Ovary (tissue), 9 donors: ENCODE data around the gene SFSWAP. TPM values are rescaled to one million over a fixed set of nuclear protein-coding genes. Genes with fewer than 3 reads are reported as not detected.

Experiments used
- DNase-seq, 5 donors: peaks; one replicate each; pipeline ENCODE4 v3.0.0-alpha.2; 2019 to 2020
- H3K27ac ChIP-seq, 2 donors: fragments of 200-600 bp; one replicate each; pipeline versions ENCODE4 v1.5.1 to v1.8.0; 2019 to 2022
- H3K27me3 ChIP-seq: fragments of 200-600 bp; one replicate; pipeline ENCODE4 v1.8.0; 2022
- H3K36me3 ChIP-seq: fragments of 200-600 bp; sonication (generic); one replicate; pipeline ENCODE4 v1.5.1; 2019
- H3K4me1 ChIP-seq: one replicate; pipeline ENCODE4 v1.8.1; 2013; ENCODE audit warnings: mild to moderate bottlenecking, moderate library complexity; ENCODE audit not compliant: insufficient read depth
- H3K4me3 ChIP-seq: fragments of 200-600 bp; sonication (generic); one replicate; pipeline ENCODE4 v1.5.1; 2017
- H3K9me3 ChIP-seq, 2 donors: fragments of 200-600 bp in 1 of 2; sonication (generic) in 1 of 2; one replicate each; pipeline versions ENCODE4 v1.5.1 to v1.8.1; 2013 to 2019; ENCODE audit warnings: mild to moderate bottlenecking in 1 of 2, moderate library complexity in 1 of 2
- EP300 ChIP-seq: sonication (generic); formaldehyde crosslinking; IDR thresholded peaks from one replicate; pipeline ENCODE4 v1.6.1; 2017; ENCODE audit warnings: antibody characterized with exemption
- POLR2A ChIP-seq: fragments of 450-650 bp; IDR thresholded peaks from one replicate; pipeline ENCODE4 v1.6.1; 2017; ENCODE audit warnings: antibody characterized with exemption, mild to moderate bottlenecking, moderate library complexity
- WGBS, 3 donors: extraction: QIAGEN DNeasy Blood & Tissue Kit in 1 of 3; methylation state at CpG; one replicate each; pipeline versions ENCODE4 v1.1.5 to v1.1.7; 2013 to 2017; 5-methylcytosine and 5-hydroxymethylcytosine counted together
- intact Hi-C, 4 donors: fragments of 100-400 bp; cut with DNase I; formaldehyde crosslinking; loops; one replicate each; pipeline versions ENCODE4 v1.11.0 to v1.15.1; 2022 to 2023
- polyA plus RNA-seq, 2 donors: library from polyadenylated mRNA; stranded (reverse); fragments of 200-250 nt in 1 of 2; fragments of 350-450 nt in 1 of 2; fragmentation: Illumina TruSeq in 1 of 2; extraction: RNeasy Lipid Tissue Mini Kit (QIAGEN cat#74804) in 1 of 2; gene quantifications; one replicate each; pipeline ENCODE4 v1.2.3, GENCODE V29; 2013 to 2014
- total RNA-seq, 7 donors: library from RNA; depleted of rRNA in 2 of 7; stranded (reverse); fragments of >200 nt in 2 of 7; fragmentation: NEBNext Ultra II Directional in 3 of 7; extraction: Animal tissue kit (Norgen Biotek cat#: 25700) in 3 of 7; gene quantifications; one replicate each; pipeline versions ENCODE4 v1.1.0 to v1.2.4, GENCODE V29; 2016 to 2023
- TF ChIP-seq, protein P1 (sequence below), 3 donors: fragments of 450-650 bp in 2 of 3; fragments of 200-600 bp in 1 of 3; IDR thresholded peaks; one replicate each; pipeline versions ENCODE4 v1.5.1 to v1.8.0; 2016 to 2022; ENCODE audit warnings: antibody characterized with exemption in 3 of 3, mild to moderate bottlenecking in 1 of 3
- donor health status: DM: no; HTN: no; CAD: no; lungs with moderate emphysema.
- donor health status: DM: no; HTN: no; CAD: no.
- donor health status: Bipolar disorder and iron deficiency.
- donor health status: DM: yes; HTN: yes; CAD: no.
- donor health status: DM: no; HTN: no; CAD: no.
- donor health status: DM: yes; HTN: yes; CAD: no.

SFSWAP gene
- total and polyA plus RNA-seq, 9 donors: 27.6 to 54.4 (median 42.5) TPM

DNA sequence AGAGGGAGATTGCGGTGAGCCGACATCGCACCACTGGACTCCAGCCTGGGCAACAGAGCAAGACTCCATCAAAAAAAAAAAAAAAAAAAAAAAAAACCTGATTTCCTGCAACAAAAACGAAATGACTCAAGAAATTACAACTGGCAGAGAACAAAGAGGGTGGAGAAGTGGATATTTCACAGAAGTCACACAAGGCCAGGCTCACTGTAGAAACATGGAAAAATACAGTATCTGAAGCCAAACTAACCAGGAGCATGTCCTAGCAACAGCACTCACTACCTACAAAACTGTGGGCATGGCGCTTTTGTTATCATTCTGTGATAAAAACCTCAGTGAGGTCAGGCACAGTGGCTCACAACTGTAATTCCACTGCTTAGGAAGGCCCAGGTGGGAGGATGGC, 105.6 kb downstream of the SFSWAP start:
- H3K4me3 ChIP-seq: no peak overlapping the region
- H3K27ac ChIP-seq: no peak overlapping the region
- DNase-seq: no peak
- no peak for TF ChIP-seq EP300
- no peak for TF ChIP-seq POLR2A
- TF ChIP-seq, protein P1, sequence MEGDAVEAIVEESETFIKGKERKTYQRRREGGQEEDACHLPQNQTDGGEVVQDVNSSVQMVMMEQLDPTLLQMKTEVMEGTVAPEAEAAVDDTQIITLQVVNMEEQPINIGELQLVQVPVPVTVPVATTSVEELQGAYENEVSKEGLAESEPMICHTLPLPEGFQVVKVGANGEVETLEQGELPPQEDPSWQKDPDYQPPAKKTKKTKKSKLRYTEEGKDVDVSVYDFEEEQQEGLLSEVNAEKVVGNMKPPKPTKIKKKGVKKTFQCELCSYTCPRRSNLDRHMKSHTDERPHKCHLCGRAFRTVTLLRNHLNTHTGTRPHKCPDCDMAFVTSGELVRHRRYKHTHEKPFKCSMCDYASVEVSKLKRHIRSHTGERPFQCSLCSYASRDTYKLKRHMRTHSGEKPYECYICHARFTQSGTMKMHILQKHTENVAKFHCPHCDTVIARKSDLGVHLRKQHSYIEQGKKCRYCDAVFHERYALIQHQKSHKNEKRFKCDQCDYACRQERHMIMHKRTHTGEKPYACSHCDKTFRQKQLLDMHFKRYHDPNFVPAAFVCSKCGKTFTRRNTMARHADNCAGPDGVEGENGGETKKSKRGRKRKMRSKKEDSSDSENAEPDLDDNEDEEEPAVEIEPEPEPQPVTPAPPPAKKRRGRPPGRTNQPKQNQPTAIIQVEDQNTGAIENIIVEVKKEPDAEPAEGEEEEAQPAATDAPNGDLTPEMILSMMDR (IDR thresholded peaks at IDR 0.05): no peak
- H3K36me3 ChIP-seq: no peaks in the 10 kb centered on the region
- H3K4me1 ChIP-seq: no peaks in the 10 kb centered on the region
- WGBS, 3 donors: 69 to 77% (median 71%) methylated on average over 5 of the region's 5 CpGs
- no peaks in the 10 kb centered on the region for H3K9me3 ChIP-seq
- intact Hi-C loops: no loop called here
- H3K27me3 ChIP-seq: no peaks in the 10 kb centered on the region

GRCh38 chr12:131817241-131817640, 106.4 kb downstream of the SFSWAP start:
- Histone ChIP-seq H3K27ac (no peak overlapping the region), H3K9me3 (no peaks in the 10 kb centered on the region), H3K4me1 (no peaks in the 10 kb centered on the region), H3K4me3 (no peak overlapping the region), H3K27me3 (no peaks in the 10 kb centered on the region), H3K36me3 (no peaks in the 10 kb centered on the region)
- 86 to 89% (median 86%) methylated on average over 19 of the region's 19 CpGs for WGBS, 3 donors
- intact Hi-C loops: no loop called here
- TF ChIP-seq, protein P1 (IDR thresholded peaks at IDR 0.05): no peak
- TF ChIP-seq EP300 (no peak), POLR2A (no peak)
- no peak for DNase-seq

DNA sequence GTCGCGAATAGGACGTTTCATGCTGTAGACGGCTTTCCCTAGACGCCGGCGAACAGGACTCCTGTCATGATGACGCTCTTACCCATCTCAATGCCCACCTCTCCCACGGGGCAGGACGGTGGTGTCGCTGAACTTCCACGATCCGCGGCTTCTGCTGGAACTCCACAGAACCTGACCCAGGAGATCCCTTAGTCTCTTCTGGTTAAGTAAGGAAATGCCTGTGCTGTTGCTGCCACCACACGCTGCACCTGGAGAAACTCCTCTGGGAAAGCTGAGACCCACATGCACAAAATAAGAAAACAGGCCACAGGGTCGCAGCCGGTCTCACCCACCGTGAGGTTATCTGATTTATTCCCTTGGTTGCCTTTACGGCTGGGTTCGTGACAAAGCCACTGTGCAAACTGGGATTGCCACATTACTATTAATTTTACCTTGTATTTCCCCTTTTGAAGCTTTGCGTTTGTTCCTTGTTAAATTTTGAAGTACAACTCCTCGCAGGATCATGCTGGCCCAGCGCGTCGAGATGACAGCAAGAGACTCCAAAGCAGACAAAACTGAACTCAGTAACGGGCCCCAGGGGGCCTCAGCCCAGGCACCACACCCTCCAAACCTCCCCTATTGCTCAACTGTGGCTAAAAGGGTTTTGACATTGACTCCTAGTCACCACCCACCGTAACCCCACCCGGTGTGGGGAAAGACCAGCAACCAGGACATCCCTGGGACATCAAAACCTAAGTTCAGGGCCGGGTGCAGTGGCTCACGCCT, 108.1 kb downstream of the SFSWAP start:
- no peak for DNase-seq
- TF ChIP-seq EP300: no peak
- TF ChIP-seq POLR2A: no peak
- TF ChIP-seq, protein P1 (IDR thresholded peaks at IDR 0.05): no peak
- Histone ChIP-seq H3K4me3 (no peak overlapping the region), H3K27me3 (no peaks in the 10 kb centered on the region), H3K4me1 (no peaks in the 10 kb centered on the region), H3K27ac (no peak overlapping the region), H3K36me3 (no peaks in the 10 kb centered on the region), H3K9me3 (no peaks in the 10 kb centered on the region)
- 83 to 85% (median 85%) methylated on average over 30 of the region's 30 CpGs for WGBS, 3 donors
- intact Hi-C loops: no loop called here

DNA sequence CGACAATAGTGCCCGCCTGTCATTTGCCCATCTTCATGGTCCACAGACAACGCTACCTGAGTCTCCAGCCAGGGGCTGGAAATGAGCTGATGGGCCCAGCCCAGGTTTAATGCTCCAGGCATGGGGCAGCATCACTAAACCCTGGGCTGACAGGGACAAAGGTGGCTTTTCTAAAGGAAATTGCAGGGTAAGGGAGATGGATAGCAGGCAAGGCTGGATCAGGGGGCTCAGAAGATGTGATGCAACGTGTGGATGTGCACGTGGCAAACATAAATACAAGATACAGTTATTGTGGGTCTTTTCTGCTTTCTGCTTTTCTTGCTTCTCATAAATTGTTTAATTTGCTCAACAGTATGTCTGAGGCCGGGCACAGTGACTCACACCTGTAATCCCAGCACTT, 113.6 kb downstream of the SFSWAP start:
- WGBS, 3 donors: 87 to 94% (median 92%) methylated on average over 6 of the region's 6 CpGs
- no peak for DNase-seq
- Histone ChIP-seq H3K27me3 (no peaks in the 10 kb centered on the region), H3K27ac (no peak overlapping the region), H3K4me1 (peaks cover 4% of the 10 kb centered on the region), H3K36me3 (no peaks in the 10 kb centered on the region), H3K4me3 (no peak overlapping the region), H3K9me3 (no peaks in the 10 kb centered on the region)
- intact Hi-C loops: loop anchor here in 1 of 4 donors (10.0 kb wide), 2 partner anchors 470 to 720 kb away; no protein-coding TSS in a partner anchor
- TF ChIP-seq EP300 (no peak), POLR2A (no peak)
- TF ChIP-seq, protein P1 (IDR thresholded peaks at IDR 0.05): no peak
